ENCODE data around the gene COL26A1.
"Not testable (repeated sequence)": the region's sequence is repeated elsewhere in the genome, so short reads cannot be mapped to it uniquely, and the experiment has no call there.

The COL26A1 gene

GRCh38 chr7:101595766-101596537 lies 233.3 kb downstream of the COL26A1 start:
- DNase-seq (ENCODE audit: low read depth in 2 of 2) = no peak

DNA sequence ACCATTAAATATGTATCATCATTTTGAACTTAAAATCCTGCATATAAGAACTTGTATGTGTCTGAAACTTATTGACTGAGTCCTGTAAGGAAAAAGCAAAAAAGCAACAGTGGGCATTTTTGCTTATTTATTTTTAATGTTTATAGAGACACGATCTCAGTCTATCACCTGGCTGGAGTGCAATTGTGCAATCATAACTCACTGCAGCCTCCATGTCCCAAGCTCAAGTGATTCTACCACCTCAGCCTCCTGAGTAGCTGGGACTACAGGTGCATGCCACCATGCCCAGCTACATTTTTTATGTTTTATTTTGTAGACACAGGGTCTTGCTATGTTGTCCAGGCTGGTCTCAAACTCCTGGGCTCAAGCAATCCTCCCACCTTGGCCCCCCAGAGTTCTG lies 234.2 kb downstream of the COL26A1 start:
- no peak for DNase-seq (ENCODE audit: low read depth in 2 of 2)

GRCh38 chr7:101597941-101598340 lies 235.3 kb downstream of the COL26A1 start:
- no peak for DNase-seq (ENCODE audit: low read depth in 2 of 2)

DNA sequence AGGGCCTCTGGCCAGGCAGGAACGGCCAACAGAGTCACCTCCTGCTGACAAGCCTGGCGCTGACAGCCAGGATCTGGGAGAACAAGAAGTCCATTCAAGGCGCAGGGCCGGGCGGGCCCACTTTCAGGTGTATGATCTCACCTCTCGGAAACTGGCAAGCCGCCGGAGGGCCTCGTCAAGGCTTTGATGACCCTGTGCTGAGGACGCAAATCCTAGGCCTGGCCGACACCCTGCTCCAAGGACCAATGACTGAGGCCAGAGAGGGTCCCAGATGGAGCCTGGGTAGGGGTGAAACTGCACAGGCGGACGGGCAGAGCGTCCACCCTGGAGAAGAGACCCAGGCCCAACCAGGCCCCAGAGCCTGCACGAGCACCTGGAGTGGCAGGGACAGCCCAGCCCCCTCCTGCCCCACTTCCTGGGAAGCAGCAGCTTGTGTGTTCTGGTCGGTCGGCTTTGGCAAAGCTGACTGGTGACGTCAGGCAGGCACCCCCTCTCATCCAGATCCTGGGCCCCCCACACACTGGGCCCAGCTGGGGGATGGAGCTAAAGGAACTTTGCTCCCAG lies 235.8 kb downstream of the COL26A1 start:
- DNase-seq (ENCODE audit: low read depth in 2 of 2) = no peak

DNA sequence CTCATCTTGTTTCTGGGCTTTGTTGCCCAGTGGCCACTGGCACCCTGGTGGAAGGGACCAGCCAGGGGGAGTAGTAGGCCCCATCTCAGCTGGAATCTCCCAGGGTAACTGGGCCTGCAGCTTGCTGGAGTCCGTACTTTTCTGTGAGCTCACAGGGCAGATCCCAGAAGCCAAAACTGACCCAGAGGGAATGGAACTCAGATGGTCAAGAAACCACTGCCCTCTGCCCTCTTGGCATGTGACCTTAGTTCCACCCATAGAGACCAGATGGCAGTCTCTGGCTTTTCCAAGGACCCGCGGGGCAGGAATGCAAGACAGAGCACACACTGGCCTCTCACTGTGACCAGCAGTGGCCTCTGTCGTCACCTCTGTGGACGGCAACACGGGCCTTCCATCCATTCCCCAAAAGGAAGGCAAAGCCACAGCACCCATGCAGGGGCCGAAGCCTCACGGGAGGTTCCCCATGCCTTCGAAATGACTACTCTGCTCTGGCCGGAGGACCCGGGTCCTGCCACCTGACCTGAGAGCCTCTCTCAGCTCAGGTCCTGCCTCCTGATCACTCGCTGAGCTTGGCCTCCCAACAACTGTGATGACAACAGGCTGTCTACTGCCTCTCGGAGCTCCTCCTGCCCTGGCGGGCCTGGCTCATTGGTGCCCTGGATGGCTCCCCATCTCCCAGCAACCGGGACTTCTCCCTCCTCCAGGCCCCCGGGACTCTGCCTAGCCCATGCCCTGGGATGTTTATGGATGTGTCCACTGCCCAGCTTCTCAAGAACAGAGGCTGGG lies 236.5 kb downstream of the COL26A1 start:
- no peak for DNase-seq (ENCODE audit: low read depth in 2 of 2)

GRCh38 chr7:101599787-101600186 lies 237.1 kb downstream of the COL26A1 start:
- no peak for DNase-seq (ENCODE audit: low read depth in 2 of 2)

- no peak for DNase-seq (ENCODE audit: low read depth in 2 of 2)
Observed at GRCh38 chr7:101602082-101602481, 239.4 kb downstream of the COL26A1 start.

- DNase-seq (ENCODE audit: low read depth in 2 of 2) = peak; percentile 60 to 74
Observed at GRCh38 chr7:101602484-101603241, 240.0 kb downstream of the COL26A1 start.

GRCh38 chr7:101604331-101604933 lies 241.8 kb downstream of the COL26A1 start:
- DNase-seq (ENCODE audit: low read depth in 2 of 2) = no peak

GRCh38 chr7:101604934-101605332 lies 242.3 kb downstream of the COL26A1 start:
- not testable (repeated sequence) for DNase-seq (ENCODE audit: low read depth in 2 of 2)

GRCh38 chr7:101605611-101606497 lies 243.2 kb downstream of the COL26A1 start:
- no peak for DNase-seq (ENCODE audit: low read depth in 2 of 2)

DNA sequence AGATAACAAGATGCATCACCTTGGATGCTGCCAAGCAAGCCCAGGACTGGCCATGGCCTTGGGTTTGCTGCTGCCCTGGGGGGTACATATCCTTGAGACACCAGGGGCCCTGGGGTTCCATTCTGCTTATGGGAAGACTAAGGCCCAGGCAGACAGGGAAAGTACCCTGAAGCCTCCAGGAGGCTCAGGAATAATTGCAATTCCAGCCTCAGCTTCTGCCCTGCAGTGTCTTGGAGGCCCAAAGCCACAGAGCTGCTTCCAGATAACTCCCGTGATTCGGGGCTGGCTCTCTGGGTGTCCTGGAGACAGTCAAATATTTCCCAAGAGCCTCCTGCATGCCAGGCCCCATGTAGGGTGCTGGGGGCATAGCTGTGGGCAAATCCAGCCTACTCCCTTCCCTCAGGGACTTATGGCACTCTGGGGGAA lies 243.8 kb downstream of the COL26A1 start:
- DNase-seq (ENCODE audit: low read depth in 2 of 2) = no peak

Measured in activated CD4-positive, alpha-beta T cell treated with anti-CD3 and anti-CD28 coated beads for 24 hours (primary cell).